GM21360 (cell line): ENCODE results near the gene MAVS.

Experiments
- ATAC-seq: cut with Tn5 transposase; IDR thresholded peaks from one replicate; pipeline ENCODE4 v1.9.1; 2021; ENCODE audit warnings: mild to moderate bottlenecking, moderate library complexity; ENCODE audit not compliant: unreplicated experiment

Gene MAVS

GRCh38 chr20:3846740-3847428, at the start of gene MAVS:
Gene MAVS (plus strand): TSS chr20:3846834. CDS start chr20:3854625, 7,791 bp downstream.
- peak; percentile 79 for ATAC-seq

DNA sequence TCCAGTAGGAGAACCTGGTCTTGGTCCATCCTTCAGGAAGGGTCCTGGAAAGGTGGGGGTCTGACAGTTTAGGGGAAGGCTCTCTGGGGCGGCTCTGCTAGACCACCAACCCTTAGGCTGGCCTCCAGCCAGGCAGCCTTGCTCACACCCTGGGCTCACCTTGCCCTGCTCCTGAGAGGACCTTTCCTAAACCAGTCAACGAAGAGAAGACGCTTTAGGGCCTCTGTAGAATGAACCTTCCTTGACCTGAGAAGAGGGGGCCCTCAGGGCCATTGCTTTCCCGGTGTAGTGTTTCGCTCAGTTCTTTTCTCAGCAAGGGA, 49.4 kb upstream of the MAVS start:
- no peak for ATAC-seq

DNA sequence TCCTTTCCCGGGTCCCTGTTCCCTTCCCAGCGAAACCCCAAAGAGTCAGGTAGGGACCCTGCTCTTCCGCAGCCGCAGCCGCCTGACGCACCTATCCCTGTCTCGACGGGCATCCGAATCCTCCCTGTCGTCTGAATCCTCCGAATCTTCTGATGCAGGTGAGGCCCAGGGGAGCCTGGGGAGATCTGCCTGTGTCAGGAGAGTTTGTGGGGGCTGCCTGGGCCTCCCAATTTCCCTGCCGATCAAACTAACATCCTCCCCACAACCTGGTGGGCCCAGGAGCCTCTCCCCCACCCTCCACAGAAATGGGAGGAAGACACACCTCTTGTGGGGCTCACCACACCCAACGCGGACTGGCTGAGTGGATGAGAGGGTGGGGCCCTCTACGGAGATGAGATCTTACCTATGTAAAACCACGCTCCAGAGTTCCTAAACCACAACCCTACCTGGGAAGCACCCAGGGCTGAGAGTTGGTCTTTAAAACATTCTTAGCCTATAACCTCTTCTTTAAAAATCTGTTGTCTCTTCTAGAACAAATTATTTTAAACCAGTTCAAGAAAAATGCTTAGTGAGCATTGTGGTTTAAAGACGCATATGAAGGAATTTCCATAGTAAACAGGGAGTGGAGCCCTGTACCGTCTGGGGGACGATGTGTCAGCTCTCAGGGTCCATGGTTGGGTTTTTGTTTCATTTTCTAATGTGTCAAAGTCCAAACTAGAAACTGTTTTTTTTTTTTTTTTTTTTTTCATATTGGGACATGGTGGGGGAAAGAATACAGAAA, 48.9 kb upstream of the MAVS start:
- ATAC-seq: no peak

DNA sequence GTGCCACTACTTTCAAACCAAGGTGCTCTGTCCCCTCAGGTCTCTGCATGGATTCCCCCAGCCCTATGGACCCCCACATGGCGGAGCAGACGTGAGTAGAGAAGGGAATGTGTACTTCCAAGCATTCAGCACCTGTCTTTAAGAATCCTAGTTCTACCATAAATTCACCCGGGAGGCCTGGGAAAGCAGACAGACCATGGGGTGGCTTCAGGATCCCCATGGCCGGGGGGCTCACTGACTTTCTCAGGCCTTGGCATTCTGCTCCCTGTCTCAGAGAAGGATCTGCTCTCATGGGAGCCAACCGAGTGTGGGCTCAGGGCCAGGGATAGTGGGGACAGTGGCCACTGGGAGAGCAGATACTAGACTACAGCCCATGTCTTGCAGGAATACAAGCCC, 48.3 kb upstream of the MAVS start:
- no peak for ATAC-seq

- no peak for ATAC-seq
Observed at GRCh38 chr20:3798908-3799248, 47.8 kb upstream of the MAVS start.

- ATAC-seq: no peak
Observed at GRCh38 chr20:3800256-3800877, 46.3 kb upstream of the MAVS start.

DNA sequence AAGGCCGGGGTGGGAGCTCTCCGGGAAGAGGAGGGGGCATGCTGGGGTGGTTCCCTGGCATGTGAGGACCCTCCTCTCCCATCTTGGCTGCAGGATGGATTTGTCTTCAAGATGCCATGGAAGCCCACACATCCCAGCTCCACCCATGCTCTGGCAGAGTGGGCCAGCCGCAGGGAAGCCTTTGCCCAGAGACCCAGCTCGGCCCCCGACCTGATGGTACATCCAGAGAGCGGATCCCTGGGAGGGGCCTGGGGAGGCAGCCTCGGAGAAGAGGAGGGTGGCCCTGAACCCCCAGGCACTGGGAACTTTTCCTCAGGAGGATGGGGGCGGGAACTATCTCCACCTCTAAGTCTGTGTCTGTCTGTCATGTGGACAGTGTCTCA, 45.8 kb upstream of the MAVS start:
- no peak for ATAC-seq

DNA sequence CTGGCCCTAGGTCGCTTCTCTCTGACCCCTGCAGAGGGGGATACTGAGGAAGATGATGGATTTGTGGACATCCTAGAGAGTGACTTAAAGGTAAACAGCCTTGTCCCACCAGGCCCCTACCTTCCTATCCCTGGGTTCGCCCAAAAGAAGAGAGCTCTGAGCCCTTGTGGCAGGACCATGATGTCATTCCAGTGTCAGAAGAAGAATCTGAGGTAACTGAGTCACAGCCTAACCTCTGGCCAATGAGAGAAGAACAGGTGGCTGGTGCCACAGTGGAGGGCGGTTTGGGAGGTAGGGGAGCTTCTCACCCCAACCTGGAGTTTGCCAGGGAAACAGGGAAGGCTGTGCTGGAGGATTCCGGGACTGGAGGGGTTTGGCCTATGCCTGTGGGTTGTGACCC, 45.3 kb upstream of the MAVS start:
- ATAC-seq: no peak

- no peak for ATAC-seq
Observed at GRCh38 chr20:3801846-3802245, 44.8 kb upstream of the MAVS start.

DNA sequence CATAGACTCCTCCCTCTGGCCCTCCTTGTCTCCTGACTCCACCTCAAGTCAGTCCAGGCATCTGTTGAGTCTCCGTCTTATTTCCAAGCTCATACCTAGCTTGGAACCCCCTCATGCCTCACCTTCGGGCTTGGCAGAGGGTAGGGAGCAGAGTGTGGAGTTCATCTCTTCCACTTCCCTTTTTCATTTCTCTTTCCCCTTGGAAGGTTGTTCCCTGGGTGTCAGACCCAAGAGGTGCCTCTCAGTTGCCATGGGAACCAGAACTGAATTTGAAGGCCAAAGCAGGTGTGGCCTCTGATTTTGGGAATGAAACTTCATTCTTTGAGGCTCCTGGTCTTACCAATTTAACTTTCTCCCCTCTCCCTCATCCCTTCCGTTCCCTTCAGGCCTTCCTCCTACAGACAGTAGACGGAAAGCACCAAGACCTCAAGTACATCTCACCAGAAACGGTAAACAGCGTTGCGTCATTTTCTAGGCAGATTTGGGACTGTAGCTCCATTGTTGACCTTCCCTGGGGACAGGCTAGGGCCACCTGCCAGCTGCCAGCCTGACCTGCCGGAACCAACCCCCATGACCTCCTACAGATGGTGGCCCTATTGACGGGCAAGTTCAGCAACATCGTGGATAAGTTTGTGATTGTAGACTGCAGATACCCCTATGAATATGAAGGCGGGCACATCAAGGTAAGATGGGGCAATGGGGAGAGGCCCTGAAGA, 44.0 kb upstream of the MAVS start:
- ATAC-seq: no peak

DNA sequence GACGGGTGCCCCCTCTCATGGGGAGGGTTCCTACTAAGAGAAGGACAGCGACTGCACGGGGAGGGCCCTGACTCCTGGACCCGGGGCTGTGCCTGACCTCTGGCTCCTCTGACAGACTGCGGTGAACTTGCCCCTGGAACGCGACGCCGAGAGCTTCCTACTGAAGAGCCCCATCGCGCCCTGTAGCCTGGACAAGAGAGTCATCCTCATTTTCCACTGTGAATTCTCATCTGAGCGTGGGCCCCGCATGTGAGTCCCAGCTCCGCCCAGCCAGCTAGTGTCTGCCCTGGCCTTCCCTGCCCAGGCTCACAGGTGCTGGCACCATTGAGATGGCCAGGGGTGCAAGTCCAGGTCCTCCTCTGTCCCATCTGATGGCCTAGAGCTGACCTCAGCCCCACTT, 43.3 kb upstream of the MAVS start:
- ATAC-seq: no peak

- ATAC-seq: no peak
Observed at GRCh38 chr20:3803854-3804253, 42.8 kb upstream of the MAVS start.

DNA sequence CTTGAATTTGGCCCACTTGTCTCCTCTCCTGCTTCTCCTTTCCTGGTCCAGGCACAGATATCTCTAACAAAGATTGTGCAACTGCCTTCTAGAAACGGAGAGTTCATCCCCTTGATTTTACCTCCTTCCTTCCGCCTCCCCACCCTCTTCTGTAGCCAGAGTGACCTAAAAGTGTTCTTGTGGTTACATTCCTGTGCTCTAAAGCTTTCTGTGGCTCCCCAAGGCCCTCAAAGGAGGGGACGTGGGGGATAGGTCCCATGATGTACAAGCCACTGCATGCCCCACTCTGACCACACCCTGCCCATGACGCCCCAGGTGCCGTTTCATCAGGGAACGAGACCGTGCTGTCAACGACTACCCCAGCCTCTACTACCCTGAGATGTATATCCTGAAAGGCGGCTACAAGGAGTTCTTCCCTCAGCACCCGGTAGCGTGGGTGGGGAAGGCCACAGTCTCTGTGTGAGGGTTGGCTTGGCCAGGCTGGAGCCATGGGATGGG, 42.3 kb upstream of the MAVS start:
- ATAC-seq: no peak

DNA sequence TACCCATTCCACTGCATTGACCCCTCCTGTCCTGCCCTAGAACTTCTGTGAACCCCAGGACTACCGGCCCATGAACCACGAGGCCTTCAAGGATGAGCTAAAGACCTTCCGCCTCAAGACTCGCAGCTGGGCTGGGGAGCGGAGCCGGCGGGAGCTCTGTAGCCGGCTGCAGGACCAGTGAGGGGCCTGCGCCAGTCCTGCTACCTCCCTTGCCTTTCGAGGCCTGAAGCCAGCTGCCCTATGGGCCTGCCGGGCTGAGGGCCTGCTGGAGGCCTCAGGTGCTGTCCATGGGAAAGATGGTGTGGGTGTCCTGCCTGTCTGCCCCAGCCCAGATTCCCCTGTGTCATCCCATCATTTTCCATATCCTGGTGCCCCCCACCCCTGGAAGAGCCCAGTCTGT, 41.9 kb upstream of the MAVS start:
- no peak for ATAC-seq

DNA sequence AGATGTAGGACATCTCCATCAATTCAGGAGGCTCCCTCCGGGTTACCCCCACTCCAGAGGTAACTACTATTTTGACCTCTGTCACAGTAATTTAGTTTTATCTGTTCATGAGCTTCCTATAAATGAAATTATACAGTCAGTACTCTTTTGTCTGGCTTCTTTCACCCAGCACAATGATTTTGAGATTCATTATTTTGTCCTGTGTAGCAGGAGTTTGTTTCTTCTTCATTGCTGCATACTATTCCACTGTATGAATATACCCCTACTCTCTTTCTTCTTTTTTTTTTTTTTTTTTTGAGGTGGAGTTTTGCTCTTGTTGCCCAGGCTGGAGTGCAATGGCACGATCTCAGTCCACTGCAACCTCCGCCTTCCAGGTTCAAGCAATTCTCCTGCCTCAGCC, 38.1 kb upstream of the MAVS start:
- no peak for ATAC-seq

DNA sequence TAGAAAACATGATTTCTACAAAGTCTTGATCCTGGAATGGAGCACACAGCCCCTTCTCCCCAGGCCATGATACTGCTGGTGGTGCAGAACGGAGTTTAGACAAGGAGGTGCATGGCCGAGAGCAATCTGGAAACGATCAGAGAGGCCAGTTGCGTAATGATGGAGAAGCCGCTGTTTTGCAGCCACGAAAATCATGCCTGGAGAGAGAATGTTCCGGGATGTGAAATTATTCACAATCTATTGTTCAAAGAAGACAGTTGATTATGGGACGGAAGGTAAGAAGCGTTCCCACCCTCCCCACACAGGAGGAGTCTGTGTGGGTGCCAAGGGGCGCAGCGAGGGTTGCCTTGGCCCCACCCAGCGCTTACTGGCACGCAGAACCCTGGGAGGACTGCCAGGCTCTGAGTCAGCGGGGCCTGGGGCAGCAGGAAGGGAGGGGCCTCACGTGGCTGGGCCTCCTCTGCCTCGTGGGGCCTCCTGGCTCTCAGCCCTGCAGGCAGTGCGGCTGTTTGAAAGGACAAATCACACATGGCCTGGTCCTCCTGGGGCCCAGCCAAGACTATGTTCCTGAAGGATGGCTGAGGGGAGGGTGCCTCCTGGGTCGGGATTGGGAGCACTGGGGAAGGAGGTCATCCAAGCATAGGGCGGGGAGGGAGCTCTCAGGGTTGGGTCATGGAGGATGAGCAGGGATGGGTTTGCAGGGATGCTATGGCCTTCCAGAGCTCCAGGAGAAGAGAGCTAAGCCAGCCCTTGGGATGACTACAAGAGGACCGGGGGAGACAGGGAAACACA, 35.0 kb upstream of the MAVS start:
- no peak for ATAC-seq

GRCh38 chr20:3812259-3812681, 34.4 kb upstream of the MAVS start:
- ATAC-seq: no peak

DNA sequence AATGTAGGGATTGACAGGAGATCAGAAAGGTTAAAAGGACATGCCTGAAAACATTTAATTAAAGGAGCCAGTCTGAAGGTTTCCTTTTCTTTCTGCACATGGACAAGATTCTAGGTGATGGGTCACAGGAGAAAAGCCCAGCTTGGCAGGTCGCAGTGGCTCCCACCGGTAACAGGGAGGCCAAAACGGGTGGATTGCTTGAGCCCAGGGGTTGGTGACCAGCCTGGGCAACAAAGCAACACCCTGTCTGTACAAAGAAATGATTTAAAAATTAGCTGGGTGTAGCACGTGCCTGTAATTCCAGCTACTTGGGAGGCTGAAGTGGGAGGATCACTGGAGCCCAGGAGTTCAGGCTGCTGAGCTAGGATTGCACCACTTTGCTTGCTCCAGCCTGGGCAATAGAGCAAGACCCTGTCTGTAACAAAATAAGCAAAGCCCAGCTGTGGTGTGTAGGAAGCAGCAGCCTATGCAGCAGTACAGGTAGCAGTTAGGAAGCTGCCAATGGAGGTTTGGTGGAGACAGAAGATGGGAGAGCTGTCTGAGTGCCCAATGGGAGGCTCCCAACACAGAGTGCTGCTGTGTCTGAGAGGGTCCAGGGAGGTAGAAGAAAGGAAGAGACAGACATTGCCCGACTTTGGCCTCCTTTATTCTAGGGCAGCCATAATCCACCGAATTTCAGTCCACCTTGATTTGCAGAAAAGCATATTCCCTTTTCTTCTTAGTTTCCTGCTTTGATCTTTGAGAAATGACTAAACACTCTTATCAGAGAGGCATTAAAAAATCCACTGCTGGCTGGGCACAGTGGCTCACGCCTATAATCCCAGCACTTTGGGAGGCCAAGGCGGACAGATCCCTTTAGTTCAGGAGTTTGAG, 33.4 kb upstream of the MAVS start:
- ATAC-seq: no peak

- no peak for ATAC-seq
Observed at GRCh38 chr20:3813848-3814581, 32.6 kb upstream of the MAVS start.
